Endothelial cell of umbilical vein (primary cell): ENCODE results near the gene TLR8.

Source experiments
- EZH2 ChIP-seq: IDR thresholded peaks from 2 replicates; pipeline ENCODE4 v1.6.1; 2012; ENCODE audit warnings: borderline replicate concordance, low read depth, mild to moderate bottlenecking, moderate library complexity, low read length, inconsistent platforms; ENCODE audit not compliant: severe bottlenecking
- JUN ChIP-seq: IDR thresholded peaks from 2 replicates; pipeline ENCODE4 v1.6.1; 2011; ENCODE audit warnings: borderline replicate concordance, low read depth; ENCODE audit not compliant: insufficient read length, insufficient read depth
- MYC ChIP-seq: IDR thresholded peaks from one replicate; pipeline ENCODE4 v1.6.1; 2011; ENCODE audit warnings: mild to moderate bottlenecking, low read depth, low read length
- POLR2A ChIP-seq: IDR thresholded peaks from 2 replicates; pipeline ENCODE4 v1.6.1; 2012; ENCODE audit warnings: low read depth, mild to moderate bottlenecking, control low read depth, low read length
- POLR2AphosphoS5 ChIP-seq: IDR thresholded peaks from 2 replicates; pipeline ENCODE4 v1.6.1; 2012; ENCODE audit warnings: low read depth, mild to moderate bottlenecking, control low read depth, low read length, moderate library complexity; ENCODE audit not compliant: insufficient read depth
- TF ChIP-seq, protein P1 (sequence below), 2 donors: IDR thresholded peaks; 1 replicate in 1 of 2; 2 replicates in 1 of 2; pipeline ENCODE4 v1.5.1; 2011; ENCODE audit warnings: low read length in 2 of 2, mild to moderate bottlenecking in 2 of 2, moderate library complexity in 2 of 2, control low read depth in 1 of 2, inconsistent platforms in 1 of 2, low read depth in 1 of 2; ENCODE audit not compliant: insufficient read depth in 1 of 2; ENCODE audit errors: extremely low read depth in 1 of 2

DNA sequence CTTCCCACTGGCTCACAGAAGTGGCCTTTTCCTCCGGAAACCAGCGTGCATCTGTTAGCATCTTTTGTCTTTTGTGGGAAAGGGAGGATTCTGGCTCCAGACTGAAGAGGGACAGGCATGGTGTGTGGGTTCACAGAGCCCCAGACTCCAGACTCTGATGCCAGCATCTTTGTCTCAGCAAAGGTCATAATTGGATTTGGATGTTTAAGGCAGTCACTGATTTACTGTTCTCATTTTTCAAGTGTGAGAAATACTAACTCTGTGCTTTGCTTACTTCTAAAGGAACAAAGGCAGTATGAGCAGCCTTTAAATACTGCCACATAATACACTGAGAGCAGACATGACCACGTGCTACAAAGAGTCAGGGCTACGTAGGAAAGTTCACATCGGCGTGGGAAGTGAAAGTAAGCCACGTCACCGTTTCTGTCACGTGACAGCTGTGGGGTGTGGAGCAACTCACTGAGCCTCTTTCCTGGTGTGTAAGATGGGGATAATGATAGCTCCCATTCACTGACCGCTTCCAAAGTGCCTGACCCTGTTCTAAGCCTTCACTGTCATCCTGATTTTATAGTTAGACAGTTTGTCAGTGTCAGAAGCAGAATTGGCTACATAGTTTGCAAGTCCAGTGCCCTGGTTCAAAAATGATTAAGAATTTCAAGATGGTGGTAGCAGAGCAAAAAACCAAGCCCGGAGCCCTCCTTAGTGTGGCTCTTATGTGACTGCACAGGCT is 43.7 kb downstream of the TLR8 start:
- TF ChIP-seq, protein P1, sequence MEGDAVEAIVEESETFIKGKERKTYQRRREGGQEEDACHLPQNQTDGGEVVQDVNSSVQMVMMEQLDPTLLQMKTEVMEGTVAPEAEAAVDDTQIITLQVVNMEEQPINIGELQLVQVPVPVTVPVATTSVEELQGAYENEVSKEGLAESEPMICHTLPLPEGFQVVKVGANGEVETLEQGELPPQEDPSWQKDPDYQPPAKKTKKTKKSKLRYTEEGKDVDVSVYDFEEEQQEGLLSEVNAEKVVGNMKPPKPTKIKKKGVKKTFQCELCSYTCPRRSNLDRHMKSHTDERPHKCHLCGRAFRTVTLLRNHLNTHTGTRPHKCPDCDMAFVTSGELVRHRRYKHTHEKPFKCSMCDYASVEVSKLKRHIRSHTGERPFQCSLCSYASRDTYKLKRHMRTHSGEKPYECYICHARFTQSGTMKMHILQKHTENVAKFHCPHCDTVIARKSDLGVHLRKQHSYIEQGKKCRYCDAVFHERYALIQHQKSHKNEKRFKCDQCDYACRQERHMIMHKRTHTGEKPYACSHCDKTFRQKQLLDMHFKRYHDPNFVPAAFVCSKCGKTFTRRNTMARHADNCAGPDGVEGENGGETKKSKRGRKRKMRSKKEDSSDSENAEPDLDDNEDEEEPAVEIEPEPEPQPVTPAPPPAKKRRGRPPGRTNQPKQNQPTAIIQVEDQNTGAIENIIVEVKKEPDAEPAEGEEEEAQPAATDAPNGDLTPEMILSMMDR (IDR thresholded peaks at IDR 0.05; ENCODE audit: extremely low read depth in 1 of 2, insufficient read depth in 1 of 2, low read depth in 1 of 2, low read length in 2 of 2), result no peak
- no peak for TF ChIP-seq POLR2A
- TF ChIP-seq JUN, result peak; percentile 22
- TF ChIP-seq EZH2, result no peak
- peak; percentile 20 for TF ChIP-seq MYC
- no peak for TF ChIP-seq POLR2AphosphoS5
